GM18951 (cell line): ENCODE results near the gene PRIM1.
A peak's percentile ranks its signal among the peaks of the same experiment; 100 is the strongest.
"Not testable (repeated sequence)": the region's sequence is repeated elsewhere in the genome, so short reads cannot be mapped to it uniquely, and the experiment has no call there.

Source experiments
- POLR2A ChIP-seq: IDR thresholded peaks from 4 replicates; pipeline ENCODE4 v1.6.1; 2011; ENCODE audit warnings: mild to moderate bottlenecking; ENCODE audit not compliant: insufficient read length, insufficient read depth; ENCODE audit errors: extremely low read depth
- in situ Hi-C: fragments of 300-500 bp; cut with MboI; formaldehyde crosslinking; loops from one replicate; pipeline ENCODE4 v1.12.0; 2022; ENCODE audit warnings: low sequenced_read_pairs, mixed read lengths, inconsistent platforms; ENCODE audit not compliant: unreplicated experiment

The PRIM1 gene

GRCh38 chr12:56718149-56718548, 34.0 kb downstream of the PRIM1 start:
- TF ChIP-seq POLR2A = no peak
- in situ Hi-C loops = no loop called here

- TF ChIP-seq POLR2A = no peak
- in situ Hi-C loops = no loop called here
Observed at GRCh38 chr12:56716933-56717880, 34.9 kb downstream of the PRIM1 start.

GRCh38 chr12:56716458-56716857, 35.7 kb downstream of the PRIM1 start:
- in situ Hi-C loops = no loop called here

GRCh38 chr12:56715798-56716197, 36.3 kb downstream of the PRIM1 start:
- TF ChIP-seq POLR2A = no peak
- in situ Hi-C loops = no loop called here

More at GRCh38 chr12:56716458-56716857, 35.7 kb downstream of the PRIM1 start:
- TF ChIP-seq POLR2A = no peak

- in situ Hi-C loops = no loop called here
- no peak for TF ChIP-seq POLR2A
Observed at GRCh38 chr12:56714431-56714929, 37.6 kb downstream of the PRIM1 start.

GRCh38 chr12:56713345-56713744, 38.8 kb downstream of the PRIM1 start:
- in situ Hi-C loops = no loop called here
- no peak for TF ChIP-seq POLR2A

- TF ChIP-seq POLR2A = no peak
- in situ Hi-C loops = no loop called here
Observed at GRCh38 chr12:56709759-56710376, 42.3 kb downstream of the PRIM1 start.

- in situ Hi-C loops = not testable (repeated sequence)
Observed at GRCh38 chr12:56704522-56704921, 47.6 kb downstream of the PRIM1 start.

GRCh38 chr12:56699020-56699661, 53.0 kb downstream of the PRIM1 start:
- TF ChIP-seq POLR2A = no peak
- in situ Hi-C loops = no loop called here

- no peak for TF ChIP-seq POLR2A
- in situ Hi-C loops = no loop called here
Observed at GRCh38 chr12:56695327-56696101, 56.6 kb downstream of the PRIM1 start.

- in situ Hi-C loops = no loop called here
- TF ChIP-seq POLR2A = no peak
Observed at GRCh38 chr12:56694161-56694560, 58.0 kb downstream of the PRIM1 start.

- TF ChIP-seq POLR2A = no peak
- in situ Hi-C loops = no loop called here
Observed at GRCh38 chr12:56688846-56689109, 63.3 kb downstream of the PRIM1 start.

GRCh38 chr12:56688129-56688845, 63.8 kb downstream of the PRIM1 start, which contains the start of gene PTGES3:
PTGES3 (minus strand) TSS chr12:56688284; CDS start chr12:56687999, 285 bp downstream.
- in situ Hi-C loops = no loop called here
- peak; percentile 91 for TF ChIP-seq POLR2A
